SW480 (cell line): ENCODE results near the gene F8A2.
"Not testable (repeated sequence)": the region's sequence is repeated elsewhere in the genome, so short reads cannot be mapped to it uniquely, and the experiment has no call there.

ENCODE experiments used
- DNase-seq: peaks from one replicate; pipeline ENCODE4 v3.0.0-alpha.2; 2016; ENCODE audit warnings: low spot score

Gene F8A2

GRCh38 chrX:155381843-155382528, at the start of gene F8A2:
Gene F8A2 (plus strand): TSS chrX:155382095. CDS start chrX:155382115, 20 bp downstream.
- DNase-seq = not testable (repeated sequence)

GRCh38 chrX:155333544-155334100, 48.3 kb upstream of the F8A2 start:
- no peak for DNase-seq

- no peak for DNase-seq
These were observed 47.2 kb upstream of the F8A2 start, which contains the start of gene CLIC2 for GRCh38 chrX:155334486-155335336. Gene CLIC2 (minus strand): TSS chrX:155334614. CDS start chrX:155334427, 187 bp downstream.

- DNase-seq = not testable (repeated sequence)
These were observed 46.6 kb upstream of the F8A2 start for GRCh38 chrX:155335337-155335712.

- DNase-seq = not testable (repeated sequence)
These were observed 36.2 kb upstream of the F8A2 start for GRCh38 chrX:155345689-155346088.

GRCh38 chrX:155349448-155349847, 32.4 kb upstream of the F8A2 start:
- not testable (repeated sequence) for DNase-seq

- DNase-seq = not testable (repeated sequence)
These were observed 18.2 kb upstream of the F8A2 start for GRCh38 chrX:155363712-155364111.

- DNase-seq = not testable (repeated sequence)
These were observed 8.0 kb upstream of the F8A2 start for GRCh38 chrX:155373777-155374458.

- not testable (repeated sequence) for DNase-seq
These were observed 2.1 kb upstream of the F8A2 start for GRCh38 chrX:155379802-155380201.

GRCh38 chrX:155382529-155382967, 653 bp downstream of the F8A2 start:
- not testable (repeated sequence) for DNase-seq

GRCh38 chrX:155389634-155390033, 7.7 kb downstream of the F8A2 start:
- no peak for DNase-seq

GRCh38 chrX:155394747-155395276, 12.9 kb downstream of the F8A2 start:
- DNase-seq = not testable (repeated sequence)

GRCh38 chrX:155406429-155406828, 24.5 kb downstream of the F8A2 start:
- no peak for DNase-seq

- no peak for DNase-seq
These were observed 35.9 kb downstream of the F8A2 start for GRCh38 chrX:155417769-155418168.
